8988T (cell line): ENCODE measurements around the gene PSMB11.

ENCODE experiments used
- DNase-seq: peaks from one replicate; pipeline ENCODE4 v3.0.0; 2011

Gene PSMB11

DNA sequence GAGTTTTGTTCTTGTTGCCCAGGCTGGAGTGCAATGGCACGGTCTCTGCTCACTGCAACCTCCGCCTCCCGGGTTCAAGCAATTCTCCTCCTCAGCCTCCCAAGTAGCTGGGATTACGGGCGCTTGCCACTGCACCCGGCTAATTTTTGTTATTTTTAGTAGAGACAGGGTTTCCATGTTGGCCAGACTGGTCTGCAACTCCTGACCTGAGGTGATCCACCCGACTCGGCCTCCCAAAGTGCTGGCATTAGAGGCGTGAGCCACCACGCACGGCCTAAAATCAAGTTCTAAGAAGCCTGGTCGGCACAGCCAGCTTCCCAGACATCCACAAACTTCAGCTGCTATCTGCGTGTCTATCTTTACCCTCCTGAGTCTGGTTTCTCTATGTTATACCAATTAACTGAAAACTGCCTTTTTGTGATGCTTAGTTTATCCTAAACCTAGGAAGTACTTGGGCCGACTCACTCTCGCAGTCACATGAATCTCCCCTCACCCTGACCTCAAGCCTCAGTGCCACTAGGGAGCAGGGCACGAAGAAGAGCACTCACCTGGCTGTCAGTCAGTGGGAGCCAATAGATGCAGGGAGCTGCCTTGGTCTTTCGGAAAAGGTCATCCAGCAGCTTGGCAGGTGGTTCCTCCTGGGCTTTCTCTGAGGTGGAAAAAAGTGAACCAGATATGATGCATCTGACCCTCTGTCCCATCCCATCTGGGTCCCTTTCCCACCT lies 18.7 kb downstream of the PSMB11 start:
- no peak for DNase-seq

DNA sequence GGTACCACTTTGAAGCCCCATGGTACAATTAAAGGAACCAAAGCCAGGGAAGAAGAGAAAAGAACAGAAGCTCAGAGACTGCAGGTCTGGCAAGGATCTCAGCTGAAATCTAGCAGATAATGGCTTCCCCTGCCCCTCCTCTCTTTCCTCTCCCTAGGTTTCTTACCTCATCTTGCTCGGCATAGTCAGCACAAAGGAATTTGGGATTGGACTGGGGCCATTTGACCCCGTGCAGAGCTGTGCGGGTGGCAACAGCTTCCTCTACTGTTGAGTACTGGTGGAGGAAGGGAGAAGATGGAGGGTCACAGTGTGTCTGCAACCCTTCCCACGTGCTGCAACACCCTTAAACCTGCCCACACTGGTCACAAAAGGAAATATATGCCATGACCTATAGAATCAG lies 20.0 kb downstream of the PSMB11 start:
- peak; percentile 83 for DNase-seq

DNA sequence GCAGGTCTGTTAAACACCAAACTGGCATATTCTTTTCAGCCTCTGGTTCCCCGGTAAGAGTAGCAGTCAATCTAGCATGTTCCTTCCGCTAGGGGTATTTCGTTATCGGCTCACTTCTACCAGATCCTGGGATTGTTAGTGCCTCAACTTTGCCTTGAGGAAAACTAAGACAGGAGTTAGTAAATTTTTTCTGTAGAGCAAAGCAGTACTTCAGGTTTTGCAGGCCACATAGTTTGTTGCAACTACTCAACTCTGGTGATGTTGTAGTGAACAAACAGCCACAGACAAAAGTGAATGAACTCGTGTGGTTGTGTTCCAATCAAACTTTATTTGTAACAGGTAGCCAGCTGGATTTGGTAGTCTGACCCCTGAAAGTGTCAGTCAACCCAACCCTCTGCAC lies 21.6 kb downstream of the PSMB11 start:
- DNase-seq = no peak

DNA sequence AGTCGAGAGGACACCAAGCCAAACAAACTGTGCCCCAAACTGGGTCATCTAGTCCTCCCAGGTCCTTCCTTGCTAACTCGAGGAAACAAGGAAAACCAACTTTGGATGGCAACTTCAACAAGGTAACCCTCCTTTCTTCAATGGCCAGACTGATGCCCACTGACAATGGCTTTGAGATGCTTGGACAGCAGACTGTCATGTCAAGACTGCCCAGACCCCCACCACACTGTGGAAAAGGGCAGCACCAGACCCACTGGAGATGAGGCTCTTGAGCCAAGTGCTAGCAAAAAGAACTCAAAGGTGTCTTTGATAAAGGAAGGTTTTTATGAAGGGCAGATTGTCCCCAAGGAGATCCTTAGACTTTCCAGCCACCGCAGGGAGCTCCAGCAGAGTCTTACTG lies 24.4 kb downstream of the PSMB11 start:
- DNase-seq = no peak

DNA sequence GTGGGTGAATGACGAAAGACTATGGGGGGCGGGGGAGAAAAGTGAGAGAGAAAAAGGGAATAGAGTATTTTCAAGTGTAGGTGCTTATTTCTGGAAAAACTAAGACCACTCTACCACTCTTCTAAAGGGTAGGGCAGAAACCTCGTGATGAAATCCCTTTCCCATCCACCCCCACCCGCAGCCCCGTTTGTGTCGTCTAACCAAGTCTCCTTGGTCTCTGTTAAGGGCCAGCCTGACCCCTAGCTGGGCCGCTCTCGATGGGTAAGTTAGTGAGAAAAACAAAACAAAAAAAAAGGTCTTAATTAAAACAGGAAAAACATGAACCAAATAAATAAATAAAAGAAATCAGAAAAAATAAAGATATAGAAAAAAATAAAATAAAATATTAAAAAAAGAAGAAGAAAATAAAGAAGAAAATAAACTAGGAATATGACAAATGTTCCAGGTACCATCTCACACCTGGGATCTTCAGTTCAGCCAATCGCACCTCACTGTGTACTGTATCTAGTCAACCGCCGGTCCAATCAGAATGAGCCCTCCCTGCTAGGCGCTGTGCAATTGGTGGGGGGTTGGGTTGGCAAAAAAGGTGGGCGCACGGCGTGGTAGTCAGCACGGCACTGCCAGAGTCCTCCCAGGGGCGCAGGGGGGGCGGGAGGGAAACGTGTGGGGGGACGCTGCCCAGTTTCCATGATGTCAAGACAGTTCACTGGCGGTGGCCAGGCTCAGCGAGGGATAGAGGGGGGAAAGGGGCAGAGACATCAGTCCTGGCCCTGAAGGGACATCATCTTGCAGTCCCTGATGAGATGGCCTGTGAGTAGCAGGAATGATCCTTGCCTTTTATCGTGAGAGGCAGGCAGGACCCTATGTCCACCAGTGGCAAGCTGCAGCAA lies 25.1 kb downstream of the PSMB11 start:
- no peak for DNase-seq

DNA sequence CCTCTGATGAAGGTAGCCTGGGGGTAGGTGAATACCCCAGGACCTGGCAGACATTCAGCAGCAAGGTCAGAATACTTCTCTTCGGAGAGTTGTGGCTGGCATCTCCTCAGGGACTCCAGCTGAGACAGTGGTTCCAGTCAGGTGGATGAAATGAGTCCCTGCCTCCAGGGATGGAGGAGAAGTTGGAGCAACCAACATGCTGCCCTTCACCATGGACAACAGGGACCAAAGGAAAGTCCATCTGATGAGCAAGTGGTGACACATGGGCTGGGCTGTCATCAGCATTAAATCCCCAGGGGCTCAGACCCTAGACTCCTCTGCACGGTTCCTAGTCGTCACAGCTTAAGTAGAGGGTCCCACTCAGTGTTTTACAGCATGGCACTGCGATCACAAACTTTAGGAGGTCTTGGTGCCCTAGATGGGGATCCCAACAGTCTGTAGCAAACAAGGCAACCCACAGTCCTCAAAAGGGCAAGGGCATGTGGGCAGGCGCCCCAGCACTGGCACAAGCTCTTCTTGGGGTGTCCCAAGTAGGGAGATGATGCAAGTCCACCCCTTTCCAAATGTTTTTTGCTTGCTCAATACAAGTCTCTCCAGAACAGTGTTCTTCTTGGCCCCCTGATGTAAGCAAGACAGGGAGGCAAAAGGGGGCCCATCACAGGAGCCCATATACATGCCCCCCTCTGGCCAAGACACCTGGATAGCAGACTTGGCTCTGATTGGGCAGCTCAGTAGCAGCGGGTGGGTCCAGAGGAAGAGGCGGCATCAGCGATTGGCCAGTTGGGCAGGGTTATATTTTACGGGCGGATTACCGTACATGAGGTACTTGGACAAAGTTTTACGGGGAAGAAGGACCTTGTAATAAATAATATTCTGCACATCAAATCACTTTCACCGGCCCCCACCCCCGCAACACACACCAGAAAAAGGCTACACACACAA lies 26.1 kb downstream of the PSMB11 start:
- DNase-seq = no peak

DNA sequence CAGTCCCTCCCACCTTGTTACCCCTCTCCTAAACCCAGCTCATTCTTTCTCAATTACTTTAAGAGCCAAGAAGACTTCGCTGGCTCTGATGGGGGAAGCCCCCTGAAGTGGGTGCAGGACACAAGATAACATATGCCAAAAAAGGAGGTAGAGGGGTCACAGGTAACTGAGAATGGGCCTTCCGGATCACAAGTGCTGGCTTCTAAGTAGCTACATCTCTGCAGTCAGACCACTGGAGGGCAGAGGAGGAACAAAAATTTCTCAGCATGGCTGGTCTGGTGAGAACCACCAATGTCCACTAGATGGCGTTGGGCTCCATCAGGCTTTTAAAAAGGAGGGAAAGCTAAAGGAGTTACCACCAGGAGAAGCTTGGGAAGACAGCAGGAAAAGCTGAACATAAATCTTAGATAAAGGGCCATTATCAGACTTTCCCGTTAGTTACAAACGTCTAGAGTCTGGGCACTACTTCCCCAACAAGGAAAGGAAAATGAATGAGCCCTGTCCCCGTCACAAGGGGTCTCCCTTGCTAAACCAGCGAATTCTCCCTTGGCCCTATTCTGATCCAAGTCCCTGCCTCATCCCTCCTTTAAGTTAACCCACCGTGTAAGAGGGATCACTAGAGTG lies 26.9 kb downstream of the PSMB11 start:
- DNase-seq = peak; percentile 61

DNA sequence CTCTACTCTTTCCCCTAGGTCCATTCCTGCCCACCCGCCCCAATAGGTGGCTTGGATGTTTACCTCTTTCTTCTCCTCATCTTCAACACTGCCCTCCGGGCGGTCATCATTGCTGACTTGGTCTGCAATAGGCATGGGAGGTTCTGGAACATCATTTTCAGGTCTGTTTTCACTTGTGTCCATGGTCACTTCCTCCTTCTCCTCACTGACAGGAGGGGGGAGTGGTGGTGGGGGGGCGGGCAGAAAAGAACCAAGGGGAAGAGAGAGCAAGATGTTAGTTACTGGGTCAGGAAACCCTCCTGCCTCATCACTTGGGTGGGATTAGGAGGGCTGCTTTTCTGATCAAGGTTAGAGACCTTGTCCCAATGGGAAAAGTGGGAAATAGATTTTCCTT lies 27.4 kb downstream of the PSMB11 start:
- no peak for DNase-seq

DNA sequence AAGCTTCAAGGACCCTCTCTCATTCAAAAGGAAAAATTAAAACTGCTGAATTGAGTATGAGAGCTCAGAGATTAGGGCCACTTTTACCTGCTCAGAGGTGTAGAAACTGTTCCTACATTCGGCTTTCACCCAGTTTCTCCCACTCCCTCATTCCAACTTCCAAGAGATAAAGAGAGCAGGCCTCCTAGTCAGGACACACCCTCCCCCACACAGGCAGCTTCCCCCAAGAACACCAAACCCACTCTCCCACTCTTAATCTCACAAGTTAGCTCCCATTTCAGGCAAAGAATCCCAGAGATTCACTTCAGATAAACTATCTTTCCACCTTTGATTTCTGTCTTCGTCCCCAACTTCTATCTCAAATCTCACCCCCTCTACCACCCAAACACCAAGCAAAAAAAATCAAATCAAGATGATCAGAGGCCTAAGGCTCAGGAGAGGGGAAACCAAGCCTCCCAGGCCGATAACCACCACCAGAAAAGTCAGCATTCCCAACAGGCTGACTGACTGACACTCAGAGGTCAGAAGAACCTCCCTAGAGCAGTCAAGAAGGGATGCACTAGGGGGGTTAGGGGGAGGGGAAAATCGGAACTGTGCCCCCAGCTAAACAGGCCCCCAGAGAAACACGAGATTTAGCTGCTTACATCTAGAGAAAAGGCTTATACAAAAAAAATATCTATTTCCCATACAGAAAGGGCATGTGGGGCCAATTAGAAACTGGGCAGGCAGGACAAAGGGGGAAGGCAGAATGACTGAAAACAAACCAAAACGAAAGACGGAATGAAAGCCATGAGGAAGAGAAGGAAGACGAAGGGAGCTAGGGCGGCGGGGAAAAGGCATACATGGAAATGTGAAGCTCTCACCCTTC lies 28.5 kb downstream of the PSMB11 start:
- DNase-seq = no peak

DNA sequence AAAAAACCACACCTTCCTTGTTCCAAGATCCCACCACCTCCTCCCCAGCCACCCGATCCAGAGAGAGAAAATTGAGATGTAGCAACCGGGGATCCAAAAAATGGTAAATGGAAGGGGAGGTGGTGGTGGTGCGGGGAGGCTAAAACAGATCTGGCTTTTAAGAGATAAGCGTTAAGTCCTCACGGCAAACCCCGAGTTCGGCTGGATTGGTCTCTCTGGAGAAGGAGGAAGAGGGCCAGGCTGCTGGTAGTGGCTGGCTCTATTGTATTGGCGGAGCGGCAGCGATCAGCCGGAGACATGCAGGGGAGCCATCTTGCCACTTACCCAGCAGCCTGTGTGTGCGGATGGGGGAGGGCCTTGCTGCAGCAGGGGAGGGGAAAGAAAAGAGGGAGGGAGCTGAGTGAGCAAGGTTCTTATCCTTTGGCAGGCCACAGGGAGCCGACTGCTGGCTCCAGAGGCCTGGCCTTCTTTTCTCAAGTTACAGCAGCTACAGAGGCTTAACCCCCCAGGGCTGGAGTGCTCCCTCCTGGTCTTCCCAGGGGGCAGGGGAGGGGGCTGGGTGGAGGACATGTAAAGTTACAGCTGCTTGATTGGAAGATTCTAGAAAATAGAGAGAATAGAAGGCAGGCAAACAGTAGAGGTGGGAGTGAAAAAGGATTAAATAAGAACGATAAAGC lies 29.4 kb downstream of the PSMB11 start:
- DNase-seq = peak; percentile 81

DNA sequence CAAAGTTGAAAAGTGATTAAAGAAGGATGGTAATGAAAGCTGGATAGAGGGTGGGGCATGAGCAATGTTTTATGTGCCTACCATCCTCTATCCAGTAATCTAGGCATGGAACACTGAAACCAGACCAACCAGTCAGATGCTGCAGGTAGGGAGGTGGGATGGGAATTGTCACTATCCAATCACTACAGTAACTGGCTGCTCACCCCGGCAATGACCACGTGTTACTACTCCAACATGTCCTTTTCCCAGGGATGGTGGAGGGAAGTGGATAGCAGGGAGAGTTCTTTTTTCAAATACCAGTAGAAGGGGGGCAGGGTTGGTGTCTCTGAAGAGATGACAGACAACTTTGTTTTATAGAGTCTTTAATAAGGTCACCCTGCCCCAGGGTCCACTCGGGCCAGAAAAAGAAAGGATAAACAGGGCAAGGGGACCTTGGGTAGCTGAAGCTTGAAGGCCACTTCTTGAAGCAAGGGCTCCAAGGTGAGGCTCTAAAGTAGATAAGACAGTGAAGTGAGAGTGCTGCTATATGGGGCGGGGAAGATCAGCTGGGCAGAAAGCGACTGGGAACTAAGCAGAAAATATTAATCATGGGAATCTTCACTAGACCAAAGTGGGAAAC lies 30.0 kb downstream of the PSMB11 start:
- no peak for DNase-seq

DNA sequence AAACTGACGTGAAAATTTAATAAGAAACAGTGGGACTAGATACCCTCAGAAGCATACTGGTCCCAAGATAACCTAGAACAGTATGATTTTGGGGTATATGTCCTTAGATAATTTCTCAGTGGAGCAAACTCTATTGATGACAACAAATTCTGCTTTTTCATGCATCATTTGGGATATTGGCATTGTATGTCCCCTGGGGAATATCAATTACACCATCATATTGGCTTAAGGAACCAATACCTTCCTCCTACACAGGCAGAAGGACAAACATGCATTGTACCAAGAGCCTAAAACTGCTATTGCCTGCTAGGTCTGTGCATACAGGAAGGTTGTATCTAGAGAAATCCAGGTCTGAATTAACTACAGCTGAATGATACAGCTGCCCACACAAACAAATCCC lies 32.9 kb downstream of the PSMB11 start:
- no peak for DNase-seq

DNA sequence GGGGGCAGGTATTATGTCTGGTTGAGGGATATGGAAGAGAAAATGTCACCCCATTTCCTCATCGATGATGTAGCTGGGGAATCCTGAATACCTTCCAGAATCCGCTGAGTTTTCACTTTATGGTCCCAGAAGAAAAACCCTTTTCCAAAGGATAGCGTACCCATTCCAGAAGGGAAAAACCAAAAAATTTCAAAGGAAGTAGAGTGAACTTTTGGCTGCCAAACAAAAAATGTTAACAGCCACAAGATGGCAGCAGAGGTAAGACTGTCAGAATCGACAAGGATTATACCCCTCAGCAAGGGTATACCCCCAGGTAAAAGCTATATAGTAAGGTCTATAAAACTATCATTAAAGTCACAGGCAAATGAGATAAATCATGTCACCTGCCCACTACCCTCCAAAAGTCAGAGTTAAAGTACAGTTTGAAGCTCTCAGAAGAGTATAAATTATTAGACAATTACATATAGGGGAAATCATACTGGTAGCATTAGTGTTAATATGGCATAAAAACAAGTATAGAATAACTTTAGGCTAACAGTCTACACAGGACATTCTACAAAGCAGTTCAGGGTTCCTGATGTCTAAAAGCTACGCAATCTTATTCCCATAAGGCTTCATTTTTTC lies 34.9 kb downstream of the PSMB11 start:
- DNase-seq = no peak

DNA sequence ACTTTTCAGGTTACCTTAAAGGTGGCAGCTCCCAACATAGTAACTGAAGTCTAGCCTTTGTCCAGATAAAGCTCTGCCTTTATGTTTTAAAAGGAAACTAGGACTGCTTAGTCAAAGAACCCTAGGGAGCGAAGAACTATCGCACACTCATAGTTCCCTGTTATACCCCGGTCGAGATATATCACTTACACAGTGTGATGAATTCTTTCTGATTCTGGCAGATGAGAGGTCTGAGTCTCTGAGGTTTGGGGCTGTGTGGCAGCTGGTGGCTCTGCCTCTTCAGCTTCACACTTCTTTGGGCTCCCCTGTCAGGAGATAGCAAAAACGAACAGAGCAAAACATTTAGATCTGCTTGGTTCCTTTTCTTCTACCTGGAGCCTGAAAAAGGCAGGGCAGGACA lies 36.0 kb downstream of the PSMB11 start:
- DNase-seq = no peak

DNA sequence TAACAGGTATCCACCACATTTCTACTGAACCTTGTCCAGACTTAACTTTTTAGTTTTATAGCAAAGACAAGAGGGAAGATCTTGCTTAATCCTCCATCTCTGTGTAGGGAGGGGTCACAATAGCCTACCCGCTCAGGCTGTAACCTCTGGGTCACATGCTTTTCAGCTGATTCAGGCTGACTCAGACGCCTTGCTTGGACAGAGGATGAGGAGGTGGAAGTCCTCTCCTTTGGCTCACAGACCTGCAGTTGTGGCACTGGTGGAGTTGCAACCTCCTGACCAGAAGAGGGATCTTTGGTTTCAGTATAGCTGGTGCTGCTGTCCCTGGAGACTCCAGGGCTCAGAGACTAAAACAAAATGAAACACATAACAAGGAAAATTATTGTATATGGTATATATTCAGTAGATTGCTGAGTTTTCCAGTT lies 36.7 kb downstream of the PSMB11 start:
- no peak for DNase-seq

DNA sequence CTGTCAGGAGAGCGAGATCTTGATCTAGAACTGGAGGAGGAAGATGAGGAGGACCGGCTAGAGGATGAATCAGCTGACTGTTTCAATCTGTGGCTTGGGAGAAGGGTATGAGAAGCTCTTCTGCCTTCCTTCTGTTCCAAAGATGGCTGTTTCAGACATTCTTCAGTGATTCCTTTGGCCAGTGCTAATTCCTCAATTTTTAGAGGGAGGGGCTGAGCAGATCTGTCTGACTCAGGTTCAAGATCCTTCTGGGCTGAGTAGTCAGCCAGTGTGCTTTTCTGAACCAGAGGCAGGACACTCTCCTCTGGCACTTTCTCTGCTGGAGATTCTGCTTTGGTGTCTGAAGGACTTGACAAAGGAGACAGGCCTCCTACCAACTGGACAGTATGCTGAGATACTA lies 37.7 kb downstream of the PSMB11 start:
- no peak for DNase-seq

DNA sequence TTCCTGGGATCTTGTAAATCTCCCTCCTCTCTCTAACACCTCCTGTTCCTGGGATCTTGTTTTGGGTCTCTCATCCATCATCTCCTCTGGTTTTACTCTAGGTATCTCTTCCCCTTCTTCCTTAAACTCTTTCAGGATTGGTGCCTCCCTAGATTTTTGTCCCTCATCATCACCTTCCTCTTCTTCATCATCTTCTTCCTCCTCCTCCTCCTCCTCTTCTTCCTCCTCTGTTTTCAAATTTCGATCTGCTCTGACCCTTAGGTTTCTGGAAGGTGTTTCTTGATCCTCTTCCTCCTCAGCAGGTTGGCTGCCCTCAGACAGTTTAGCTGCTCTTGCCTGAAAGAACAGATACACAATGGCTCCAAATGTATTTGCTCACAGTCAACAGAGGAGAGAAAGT lies 38.5 kb downstream of the PSMB11 start:
- no peak for DNase-seq

DNA sequence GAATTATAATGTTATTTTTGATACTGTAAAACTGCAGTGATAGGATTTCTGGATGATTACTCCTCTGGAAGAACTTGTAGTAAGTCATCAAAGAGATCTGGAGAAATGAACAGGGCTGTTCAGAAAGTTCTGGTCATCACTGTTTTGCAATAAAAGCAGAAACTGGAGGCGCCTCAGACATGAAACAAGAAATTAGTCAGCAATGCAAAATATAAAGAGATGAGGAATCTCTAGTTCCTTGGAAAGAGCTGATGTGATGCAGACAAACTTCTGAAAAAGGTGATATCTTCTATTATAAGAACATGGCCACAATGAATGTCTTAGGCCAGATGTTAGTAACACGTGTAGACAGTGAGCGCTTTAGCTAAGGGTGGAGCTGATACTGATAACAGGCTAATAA lies 43.4 kb downstream of the PSMB11 start:
- no peak for DNase-seq

DNA sequence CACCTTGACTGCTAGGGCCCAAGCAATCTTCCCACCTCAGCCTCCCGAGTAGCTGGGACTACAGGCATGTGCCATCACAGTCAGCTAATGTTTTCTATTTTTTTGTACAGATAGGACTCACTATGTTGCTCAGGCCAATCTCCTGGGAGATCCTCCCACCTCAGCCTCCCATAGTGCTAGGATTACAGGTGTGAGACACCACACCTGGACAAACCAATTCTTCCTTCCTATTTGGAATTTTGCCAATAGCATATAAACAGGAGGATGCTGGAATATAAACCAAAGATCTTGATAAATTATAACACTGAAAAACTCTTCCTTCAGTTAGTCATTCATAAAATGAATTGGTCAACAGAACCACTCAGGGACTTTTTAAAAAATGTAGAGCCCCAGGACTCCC lies 44.6 kb downstream of the PSMB11 start:
- DNase-seq = no peak
